GM13976 (cell line): ENCODE measurements around the gene MARCKSL1.

ENCODE experiments used
- DNase-seq: peaks from one replicate; pipeline ENCODE4 v3.0.0; 2012; ENCODE audit warnings: low spot score
- CTCF ChIP-seq: IDR thresholded peaks from 2 replicates; pipeline ENCODE4 v1.5.1; 2012; ENCODE audit warnings: borderline replicate concordance, mild to moderate bottlenecking; ENCODE audit not compliant: insufficient read depth; ENCODE audit errors: extremely low read depth, missing control alignments, control extremely low read depth
- in situ Hi-C: fragments of 300-500 bp; cut with MboI; formaldehyde crosslinking; loops from one replicate; pipeline ENCODE4 v1.12.0; 2022; ENCODE audit warnings: low sequenced_read_pairs, mixed read lengths, inconsistent platforms; ENCODE audit not compliant: unreplicated experiment

Gene MARCKSL1

DNA sequence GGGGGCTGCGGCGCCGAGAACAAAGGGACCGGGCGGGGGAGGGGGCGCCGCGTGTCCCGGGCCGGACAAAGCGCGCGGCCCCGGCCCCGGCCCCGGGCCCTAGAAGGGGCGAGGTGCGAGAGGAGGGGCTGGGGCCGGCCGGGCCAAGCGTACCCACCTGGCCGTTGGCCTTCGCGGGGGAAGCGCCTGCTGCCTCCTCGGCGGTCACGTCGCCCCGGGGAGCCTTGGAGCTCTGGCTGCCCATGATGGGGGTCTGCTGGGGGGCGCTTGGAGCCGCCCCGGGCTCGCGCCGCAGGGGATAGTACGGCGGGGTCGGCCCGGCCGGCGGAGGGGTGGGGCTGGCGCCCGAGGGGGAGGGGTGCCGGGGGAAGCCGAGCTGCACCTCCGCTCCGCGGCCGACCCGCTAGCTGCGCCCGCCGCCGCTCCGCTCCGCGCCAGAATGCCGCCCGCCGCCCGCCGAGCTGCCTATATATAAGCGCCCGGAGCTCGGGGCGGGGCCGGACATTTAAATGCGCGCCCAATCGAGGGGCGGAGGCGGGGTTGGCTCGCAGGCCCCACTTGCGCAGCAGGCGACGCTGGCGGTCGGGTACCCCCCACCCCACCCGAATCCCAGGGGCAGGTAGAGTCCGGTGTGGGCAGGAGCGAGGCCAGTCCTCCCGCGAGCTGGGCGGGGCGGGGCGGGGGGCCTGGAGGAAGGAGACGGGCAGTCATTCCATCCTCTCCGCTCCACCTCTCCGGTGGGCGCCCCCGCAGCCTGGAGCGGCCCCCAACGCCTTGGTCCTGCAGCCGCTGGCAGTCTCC is at the start of gene MARCKSL1:
Gene MARCKSL1, minus strand, starts transcription at position 444 of the 801 bp plus-strand sequence. Its CDS starts 200 bp downstream, at position 244.
- peak; percentile 90 for DNase-seq

DNA sequence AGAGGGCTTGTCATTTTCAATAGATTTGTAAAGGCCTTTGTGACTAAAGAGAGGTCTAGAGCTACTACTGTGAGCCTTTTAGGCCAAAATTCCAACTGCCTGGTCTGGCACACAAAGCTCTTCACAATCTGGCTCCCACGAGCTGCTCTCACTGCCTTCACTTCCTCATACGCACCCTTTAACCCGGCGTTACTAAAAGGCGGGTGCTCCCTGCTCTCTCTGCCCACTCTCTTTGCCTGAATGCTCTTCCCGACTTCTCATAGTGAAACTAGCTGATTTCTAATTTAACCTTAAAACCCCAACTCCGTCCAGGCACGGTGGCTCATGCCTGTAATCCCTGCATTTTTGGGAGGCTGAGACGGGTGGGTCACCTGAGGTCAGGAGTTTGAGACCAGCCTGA is 44.0 kb upstream of the MARCKSL1 start:
- in situ Hi-C loops, result no loop called here
- TF ChIP-seq CTCF, result no peak
- no peak for DNase-seq

More for the DNA sequence above, at the start of gene MARCKSL1:
- no peak for TF ChIP-seq CTCF
- in situ Hi-C loops, result no loop called here

DNA sequence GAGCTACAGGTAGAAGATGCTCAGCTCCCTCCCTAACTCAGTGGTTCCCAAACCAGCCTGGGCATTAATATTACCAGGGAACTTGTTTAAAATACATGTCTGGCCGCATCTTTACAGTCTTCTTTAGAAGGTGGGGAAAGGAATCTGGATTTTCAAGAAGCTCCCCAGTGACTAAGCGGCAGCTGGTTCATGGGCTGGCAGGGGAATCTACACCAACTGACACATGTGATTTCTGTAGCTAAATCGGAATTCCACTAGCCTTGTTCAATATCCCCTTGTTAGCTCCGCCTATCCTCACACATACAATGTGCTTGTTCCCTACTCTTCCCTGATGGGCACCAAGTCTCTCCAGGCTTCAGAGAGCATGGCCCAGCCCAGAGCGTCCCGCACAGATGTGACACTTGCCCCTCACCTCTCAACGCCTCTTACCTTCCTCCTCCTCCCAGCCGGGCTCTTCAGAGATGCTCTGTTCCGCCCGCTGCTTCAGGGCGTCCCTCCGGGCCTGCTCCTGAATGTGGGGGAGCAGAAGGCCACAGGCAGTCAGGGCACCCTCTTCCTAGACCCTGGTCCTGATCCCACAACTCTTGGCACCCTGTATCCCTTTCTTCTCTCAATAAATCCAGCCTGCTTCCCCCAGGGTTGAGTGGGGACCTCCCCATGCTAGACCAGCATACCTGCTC is 41.6 kb upstream of the MARCKSL1 start:
- in situ Hi-C loops, result no loop called here
- no peak for DNase-seq
- no peak for TF ChIP-seq CTCF

DNA sequence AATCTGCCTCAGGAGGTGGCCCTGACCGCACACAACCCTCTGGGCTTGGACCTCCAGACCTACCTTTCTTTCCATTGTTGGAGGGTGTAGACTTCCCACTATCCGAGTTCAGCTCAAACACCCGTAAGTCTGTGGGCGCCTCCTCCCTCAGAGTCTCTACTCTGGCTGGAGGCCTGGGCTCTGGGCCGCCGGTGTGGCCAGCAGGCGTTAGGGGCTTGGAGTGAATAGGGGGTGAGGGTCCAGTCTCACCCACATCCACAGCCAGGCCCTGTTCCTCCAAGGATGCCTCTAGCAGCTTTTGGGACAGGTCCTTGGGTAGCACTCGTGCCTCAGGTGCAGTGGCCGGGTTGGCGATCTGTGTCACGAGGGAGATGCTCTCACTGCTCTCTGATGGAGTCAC is 40.2 kb upstream of the MARCKSL1 start:
- in situ Hi-C loops, result no loop called here
- DNase-seq, result no peak
- TF ChIP-seq CTCF, result no peak

GRCh38 chr1:32373996-32374592 is 38.1 kb upstream of the MARCKSL1 start:
- in situ Hi-C loops, result no loop called here
- TF ChIP-seq CTCF, result no peak
- no peak for DNase-seq

GRCh38 chr1:32372149-32372756 is 36.2 kb upstream of the MARCKSL1 start:
- peak; percentile 55 for DNase-seq
- in situ Hi-C loops, result no loop called here
- TF ChIP-seq CTCF, result no peak
